ENCODE results near the gene RUNDC3A. TPM values are rescaled to one million over a fixed set of nuclear protein-coding genes. Genes with fewer than 3 reads are reported as not detected.

The RUNDC3A gene
- polyA plus RNA-seq, 1 donor (not counting 4 experiments of a cell fraction or from before 2014, with no cell fraction given) = 1.6 TPM

DNA sequence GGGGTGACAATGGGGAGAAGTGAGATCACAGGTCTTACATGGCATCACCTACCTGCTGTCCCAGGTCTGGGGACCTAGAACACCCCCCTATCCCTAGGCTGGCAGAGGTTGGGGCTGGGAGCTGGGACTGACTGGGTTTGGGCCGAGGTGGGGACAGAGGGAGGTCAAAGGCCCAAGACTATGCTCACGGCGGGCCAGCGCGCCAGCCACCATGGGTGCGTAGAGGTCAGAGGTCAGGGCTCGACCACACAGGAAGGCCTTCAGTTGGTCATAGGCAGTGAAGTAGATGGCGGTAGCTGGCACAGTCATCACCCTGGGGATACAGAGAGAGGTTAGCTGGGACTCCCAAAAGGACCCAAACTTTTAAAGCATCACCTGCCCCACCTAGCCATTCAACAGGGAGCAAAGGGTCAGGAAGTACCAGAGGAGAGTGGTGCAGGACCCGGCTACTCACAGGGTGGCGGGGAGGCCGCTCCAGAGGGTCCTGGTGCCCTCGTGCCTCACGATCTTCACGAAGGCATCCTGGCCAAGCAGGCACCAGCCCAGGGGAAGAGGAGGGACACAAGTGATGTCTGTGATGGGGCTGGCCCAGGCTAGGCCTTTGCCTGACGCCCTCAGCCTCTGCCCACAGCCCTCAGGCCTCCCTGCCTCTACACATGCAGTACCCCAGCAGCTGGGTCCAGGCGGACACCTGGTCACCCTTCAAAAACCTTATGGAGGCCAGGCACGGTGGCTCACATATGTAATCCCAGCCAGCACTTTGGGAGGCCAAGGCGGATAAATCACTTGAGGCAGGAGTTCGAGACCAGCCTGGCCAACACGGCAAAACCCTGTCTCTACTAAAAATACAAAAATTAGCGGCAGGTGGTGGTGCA is 13.1 kb downstream of the RUNDC3A start:
- Histone ChIP-seq H3K36me3 (ENCODE audit: control insufficient read depth in 2 of 2, extremely low read depth in 1 of 2, insufficient read depth in 2 of 2, low read length in 2 of 2) (peaks cover 25 to 33% of the 10 kb centered on the region in 2 experiments), H3K27me3 (ENCODE audit: control insufficient read depth, extremely low read depth, insufficient read depth, low read length) (peaks cover 5% of the 10 kb centered on the region), H2AFZ (ENCODE audit: control insufficient read depth, low read length) (no peak overlapping the region), H3K79me2 (ENCODE audit: control insufficient read depth, insufficient read depth, low read length) (peaks cover 17% of the 10 kb centered on the region), H3K4me1 (ENCODE audit: control insufficient read depth, extremely low read depth, insufficient read depth, low read length) (peaks cover 5% of the 10 kb centered on the region), H3K9me3 (ENCODE audit: control insufficient read depth, low read depth, low read length) (no peaks in the 10 kb centered on the region), H3K9ac (ENCODE audit: control insufficient read depth, extremely low read depth, insufficient read depth, low read length) (no peak overlapping the region), H3K27ac (ENCODE audit: control insufficient read depth, insufficient read depth, low read length) (no peak overlapping the region), H3K4me3 (ENCODE audit: control insufficient read depth in 2 of 3, extremely low read depth in 1 of 3, insufficient read depth in 2 of 3, low read depth in 1 of 3, low read length in 3 of 3) (no peak overlapping the region), H4K20me1 (ENCODE audit: control insufficient read depth, extremely low read depth, insufficient read depth, low read length) (peaks cover 2% of the 10 kb centered on the region), H3K4me2 (ENCODE audit: control insufficient read depth, extremely low read depth, insufficient read depth, low read depth, low read length) (no peak overlapping the region), H3K9me1 (ENCODE audit: control insufficient read depth, extremely low read depth, insufficient read depth, low read length) (no peaks in the 10 kb centered on the region)
- DNase-seq (ENCODE audit: low read depth, low spot score) = no peak
- dilution Hi-C loops (cut with MboI; ENCODE audit: extremely low pct_ligation_motif_present, low sequenced_read_pairs) = no loop called here
- no peak for FAIRE-seq
- TF ChIP-seq, protein P1, sequence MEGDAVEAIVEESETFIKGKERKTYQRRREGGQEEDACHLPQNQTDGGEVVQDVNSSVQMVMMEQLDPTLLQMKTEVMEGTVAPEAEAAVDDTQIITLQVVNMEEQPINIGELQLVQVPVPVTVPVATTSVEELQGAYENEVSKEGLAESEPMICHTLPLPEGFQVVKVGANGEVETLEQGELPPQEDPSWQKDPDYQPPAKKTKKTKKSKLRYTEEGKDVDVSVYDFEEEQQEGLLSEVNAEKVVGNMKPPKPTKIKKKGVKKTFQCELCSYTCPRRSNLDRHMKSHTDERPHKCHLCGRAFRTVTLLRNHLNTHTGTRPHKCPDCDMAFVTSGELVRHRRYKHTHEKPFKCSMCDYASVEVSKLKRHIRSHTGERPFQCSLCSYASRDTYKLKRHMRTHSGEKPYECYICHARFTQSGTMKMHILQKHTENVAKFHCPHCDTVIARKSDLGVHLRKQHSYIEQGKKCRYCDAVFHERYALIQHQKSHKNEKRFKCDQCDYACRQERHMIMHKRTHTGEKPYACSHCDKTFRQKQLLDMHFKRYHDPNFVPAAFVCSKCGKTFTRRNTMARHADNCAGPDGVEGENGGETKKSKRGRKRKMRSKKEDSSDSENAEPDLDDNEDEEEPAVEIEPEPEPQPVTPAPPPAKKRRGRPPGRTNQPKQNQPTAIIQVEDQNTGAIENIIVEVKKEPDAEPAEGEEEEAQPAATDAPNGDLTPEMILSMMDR (optimal IDR thresholded peaks at IDR 0.05 in 1 of 3, IDR thresholded peaks at IDR 0.05 in 1 of 3, conservative IDR thresholded peaks at IDR 0.05 in 1 of 3; ENCODE audit: extremely low read depth in 1 of 3, insufficient read depth in 2 of 3, low read length in 3 of 3) = no peak
- TF ChIP-seq EZH2 (IDR thresholded peaks at IDR 0.05; ENCODE audit: low read length) = no peak

DNA sequence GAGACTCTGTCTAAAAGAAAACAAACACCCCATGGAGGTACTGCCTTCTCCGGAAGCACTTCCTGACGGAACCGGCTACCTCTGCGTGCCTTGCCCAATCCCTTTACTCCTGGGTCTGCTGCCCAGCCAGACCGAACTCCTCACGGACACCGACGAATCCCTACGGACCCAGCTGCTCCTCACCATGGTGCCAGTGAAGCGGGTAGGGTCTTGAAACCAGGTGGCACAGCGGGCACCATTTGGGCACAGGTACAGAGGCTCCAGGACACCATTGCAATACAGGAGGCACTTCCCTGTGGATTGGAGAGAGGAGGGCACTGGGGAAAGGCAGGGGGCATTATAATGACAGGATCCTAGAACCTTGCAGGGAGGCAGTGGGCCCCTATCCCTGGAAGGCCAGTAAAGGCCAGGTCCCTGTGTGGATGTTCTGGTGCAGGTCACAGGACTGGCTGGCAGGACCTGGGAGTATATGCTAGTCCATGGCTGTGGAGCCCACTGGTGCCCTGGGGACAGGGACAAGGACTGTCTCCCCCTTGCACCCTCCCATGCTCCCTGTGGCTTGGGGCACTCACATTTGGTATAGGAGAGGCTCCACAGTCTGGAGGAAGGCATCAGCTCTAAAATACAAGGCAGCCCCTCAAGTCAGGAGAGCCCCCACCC is 14.0 kb downstream of the RUNDC3A start:
- Histone ChIP-seq H3K79me2 (ENCODE audit: control insufficient read depth, insufficient read depth, low read length) (peaks cover 17% of the 10 kb centered on the region), H3K9ac (ENCODE audit: control insufficient read depth, extremely low read depth, insufficient read depth, low read length) (no peak overlapping the region), H3K9me3 (ENCODE audit: control insufficient read depth, low read depth, low read length) (no peaks in the 10 kb centered on the region), H3K4me2 (ENCODE audit: control insufficient read depth, extremely low read depth, insufficient read depth, low read depth, low read length) (no peak overlapping the region), H3K4me1 (ENCODE audit: control insufficient read depth, extremely low read depth, insufficient read depth, low read length) (peaks cover 4% of the 10 kb centered on the region), H2AFZ (ENCODE audit: control insufficient read depth, low read length) (no peak overlapping the region), H4K20me1 (ENCODE audit: control insufficient read depth, extremely low read depth, insufficient read depth, low read length) (peaks cover 2% of the 10 kb centered on the region), H3K27me3 (ENCODE audit: control insufficient read depth, extremely low read depth, insufficient read depth, low read length) (peaks cover under 1% of the 10 kb centered on the region), H3K27ac (ENCODE audit: control insufficient read depth, insufficient read depth, low read length) (no peak overlapping the region), H3K36me3 (ENCODE audit: control insufficient read depth in 2 of 2, extremely low read depth in 1 of 2, insufficient read depth in 2 of 2, low read length in 2 of 2) (peaks cover 25 to 33% of the 10 kb centered on the region in 2 experiments), H3K4me3 (ENCODE audit: control insufficient read depth in 2 of 3, extremely low read depth in 1 of 3, insufficient read depth in 2 of 3, low read depth in 1 of 3, low read length in 3 of 3) (no peak overlapping the region), H3K9me1 (ENCODE audit: control insufficient read depth, extremely low read depth, insufficient read depth, low read length) (no peaks in the 10 kb centered on the region)
- no peak for DNase-seq (ENCODE audit: low read depth, low spot score)
- FAIRE-seq = no peak
- dilution Hi-C loops (cut with MboI; ENCODE audit: extremely low pct_ligation_motif_present, low sequenced_read_pairs) = no loop called here
- TF ChIP-seq EZH2 (IDR thresholded peaks at IDR 0.05; ENCODE audit: low read length) = no peak
- TF ChIP-seq, protein P1 (optimal IDR thresholded peaks at IDR 0.05 in 1 of 3, IDR thresholded peaks at IDR 0.05 in 1 of 3, conservative IDR thresholded peaks at IDR 0.05 in 1 of 3; ENCODE audit: extremely low read depth in 1 of 3, insufficient read depth in 2 of 3, low read length in 3 of 3) = no peak
